Measurements from ENCODE around the gene NUP160.
"Not testable (repeated sequence)": the region's sequence is repeated elsewhere in the genome, so short reads cannot be mapped to it uniquely, and the experiment has no call there.

Gene NUP160, protein sequence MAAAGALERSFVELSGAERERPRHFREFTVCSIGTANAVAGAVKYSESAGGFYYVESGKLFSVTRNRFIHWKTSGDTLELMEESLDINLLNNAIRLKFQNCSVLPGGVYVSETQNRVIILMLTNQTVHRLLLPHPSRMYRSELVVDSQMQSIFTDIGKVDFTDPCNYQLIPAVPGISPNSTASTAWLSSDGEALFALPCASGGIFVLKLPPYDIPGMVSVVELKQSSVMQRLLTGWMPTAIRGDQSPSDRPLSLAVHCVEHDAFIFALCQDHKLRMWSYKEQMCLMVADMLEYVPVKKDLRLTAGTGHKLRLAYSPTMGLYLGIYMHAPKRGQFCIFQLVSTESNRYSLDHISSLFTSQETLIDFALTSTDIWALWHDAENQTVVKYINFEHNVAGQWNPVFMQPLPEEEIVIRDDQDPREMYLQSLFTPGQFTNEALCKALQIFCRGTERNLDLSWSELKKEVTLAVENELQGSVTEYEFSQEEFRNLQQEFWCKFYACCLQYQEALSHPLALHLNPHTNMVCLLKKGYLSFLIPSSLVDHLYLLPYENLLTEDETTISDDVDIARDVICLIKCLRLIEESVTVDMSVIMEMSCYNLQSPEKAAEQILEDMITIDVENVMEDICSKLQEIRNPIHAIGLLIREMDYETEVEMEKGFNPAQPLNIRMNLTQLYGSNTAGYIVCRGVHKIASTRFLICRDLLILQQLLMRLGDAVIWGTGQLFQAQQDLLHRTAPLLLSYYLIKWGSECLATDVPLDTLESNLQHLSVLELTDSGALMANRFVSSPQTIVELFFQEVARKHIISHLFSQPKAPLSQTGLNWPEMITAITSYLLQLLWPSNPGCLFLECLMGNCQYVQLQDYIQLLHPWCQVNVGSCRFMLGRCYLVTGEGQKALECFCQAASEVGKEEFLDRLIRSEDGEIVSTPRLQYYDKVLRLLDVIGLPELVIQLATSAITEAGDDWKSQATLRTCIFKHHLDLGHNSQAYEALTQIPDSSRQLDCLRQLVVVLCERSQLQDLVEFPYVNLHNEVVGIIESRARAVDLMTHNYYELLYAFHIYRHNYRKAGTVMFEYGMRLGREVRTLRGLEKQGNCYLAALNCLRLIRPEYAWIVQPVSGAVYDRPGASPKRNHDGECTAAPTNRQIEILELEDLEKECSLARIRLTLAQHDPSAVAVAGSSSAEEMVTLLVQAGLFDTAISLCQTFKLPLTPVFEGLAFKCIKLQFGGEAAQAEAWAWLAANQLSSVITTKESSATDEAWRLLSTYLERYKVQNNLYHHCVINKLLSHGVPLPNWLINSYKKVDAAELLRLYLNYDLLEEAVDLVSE (N-terminal part only)

DNA sequence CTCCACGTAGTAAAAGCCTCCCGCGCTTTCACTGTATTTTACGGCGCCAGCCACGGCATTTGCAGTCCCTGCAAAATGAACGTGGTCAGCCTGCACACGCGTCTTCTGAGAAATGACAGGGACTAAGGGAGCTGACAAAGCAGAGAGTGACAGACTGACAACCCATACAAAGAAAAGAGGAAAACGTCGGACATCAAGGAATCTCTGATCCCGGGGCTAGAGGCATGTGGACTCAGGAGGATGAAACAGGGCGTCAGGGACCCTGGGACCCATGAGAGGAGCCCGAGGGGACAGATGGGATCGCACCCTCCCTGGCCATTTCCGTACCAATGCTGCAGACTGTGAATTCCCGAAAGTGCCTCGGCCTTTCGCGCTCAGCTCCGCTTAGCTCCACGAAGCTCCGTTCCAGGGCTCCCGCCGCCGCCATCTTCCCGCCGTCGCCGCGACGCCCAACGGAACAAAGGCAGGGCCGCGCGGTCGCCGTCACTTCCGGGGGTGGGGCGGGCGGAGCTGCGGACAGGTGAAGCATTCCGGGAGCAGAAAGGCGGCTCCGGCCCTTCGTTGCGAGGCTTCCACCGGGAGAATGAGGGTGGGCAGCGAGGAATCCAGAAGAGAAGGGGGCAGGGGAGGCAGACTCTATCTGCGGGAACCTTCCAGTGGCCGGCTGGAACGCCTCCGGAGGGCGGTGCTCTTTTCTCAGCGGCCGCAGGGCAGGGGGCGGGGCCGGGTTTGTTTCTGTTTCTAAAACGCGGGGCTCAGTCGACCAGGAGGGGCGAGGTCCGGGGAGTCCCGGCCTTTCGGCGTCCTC, at the start of gene NUP160:
Gene NUP160 (minus strand): TSS at position 459 of the 808 bp plus-strand sequence. CDS start 32 bp downstream, at position 427.
- no peak for DNase-seq (ENCODE audit: low read depth)

GRCh38 chr11:47896199-47896598, 48.0 kb upstream of the NUP160 start:
- DNase-seq (ENCODE audit: low read depth): no peak

DNA sequence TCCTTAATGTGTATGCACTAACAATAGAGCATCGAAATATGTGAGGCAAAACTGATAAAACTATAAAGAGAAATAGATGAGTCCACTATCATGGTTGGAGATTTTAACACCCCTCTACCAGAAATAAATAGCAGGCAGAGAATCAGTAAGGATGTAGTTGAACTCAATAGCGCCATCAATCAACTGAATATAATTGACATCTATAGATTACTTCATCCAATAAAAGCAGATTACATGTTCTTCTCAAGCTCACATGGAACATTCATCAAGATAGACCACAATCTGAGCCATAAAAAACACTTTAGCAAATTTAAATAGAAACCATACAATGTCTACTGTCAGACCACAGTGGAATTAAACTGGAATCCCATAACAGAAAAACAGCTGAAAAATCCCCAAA, 46.9 kb upstream of the NUP160 start:
- DNase-seq (ENCODE audit: low read depth): no peak

DNA sequence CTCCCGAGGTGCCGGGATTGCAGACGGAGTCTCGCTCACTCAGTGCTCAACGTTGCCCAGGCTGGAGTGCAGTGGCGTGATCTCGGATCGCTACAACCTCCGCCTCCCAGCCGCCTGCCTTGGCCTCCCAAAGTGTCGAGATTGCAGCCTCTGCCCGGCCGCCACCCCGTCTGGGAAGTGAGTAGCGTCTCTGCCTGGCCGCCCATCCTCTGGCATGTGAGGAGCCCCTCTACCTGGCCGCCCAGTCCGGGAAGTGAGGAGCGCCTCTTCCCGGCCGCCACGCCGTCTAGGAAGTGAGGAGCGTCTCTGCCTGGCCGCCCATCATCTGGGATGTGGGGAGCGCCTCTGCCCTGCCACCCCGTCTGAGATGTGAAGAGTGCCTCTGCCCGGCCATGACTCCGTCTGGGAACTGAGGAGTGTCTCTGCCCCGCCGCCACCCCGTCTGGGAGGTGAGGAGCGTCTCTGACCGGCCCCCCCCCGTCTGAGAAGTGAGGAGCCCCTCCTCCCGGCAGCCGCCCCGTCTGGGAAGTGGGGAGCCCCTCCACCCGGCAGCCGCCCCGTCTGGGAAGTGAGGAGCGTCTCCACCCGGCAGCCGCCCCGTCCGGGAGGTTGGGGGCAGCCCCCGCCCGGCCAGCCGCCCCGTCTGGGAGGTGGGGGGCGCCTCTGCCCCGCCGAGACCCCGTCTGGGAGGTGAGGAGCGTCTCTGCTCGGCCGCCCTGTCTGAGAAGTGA, 44.6 kb upstream of the NUP160 start:
- DNase-seq (ENCODE audit: low read depth): not testable (repeated sequence)

- no peak for DNase-seq (ENCODE audit: low read depth)
Observed at GRCh38 chr11:47891886-47892285, 43.7 kb upstream of the NUP160 start.

DNA sequence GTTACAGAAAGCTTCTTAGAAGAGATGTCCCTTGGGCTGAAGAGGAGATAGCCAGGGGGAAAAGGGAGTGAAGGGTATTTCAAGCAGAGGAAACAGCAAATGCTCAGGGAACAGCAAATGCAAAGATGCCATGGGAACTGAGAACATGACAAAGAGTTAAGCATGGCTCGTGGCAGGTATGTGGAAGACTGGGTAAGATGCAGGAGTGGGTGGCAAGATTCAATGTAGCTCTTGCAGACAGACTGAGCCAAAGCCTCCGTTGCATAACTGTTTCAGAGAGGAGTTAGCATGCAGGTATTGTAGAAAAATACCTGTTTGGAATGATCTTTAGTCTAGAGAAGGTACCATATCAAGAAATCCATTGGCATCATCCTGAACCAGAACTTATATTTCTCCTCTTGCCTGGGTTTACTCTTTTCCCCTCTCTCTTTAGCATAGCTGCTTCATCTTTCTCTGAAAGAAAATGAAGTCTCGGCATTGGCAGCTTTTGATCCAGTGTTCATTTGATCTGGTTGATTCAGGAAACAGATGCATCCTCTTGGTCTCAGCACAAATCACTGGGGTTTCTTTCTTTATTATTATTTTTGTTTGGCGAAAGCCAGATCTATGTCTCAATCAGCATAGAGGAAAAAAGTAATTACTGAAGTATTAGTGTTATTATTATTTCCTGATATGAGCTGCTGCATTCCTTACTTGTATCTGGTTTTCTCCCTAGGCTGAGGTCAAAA, 41.7 kb upstream of the NUP160 start:
- DNase-seq (ENCODE audit: low read depth): no peak

DNA sequence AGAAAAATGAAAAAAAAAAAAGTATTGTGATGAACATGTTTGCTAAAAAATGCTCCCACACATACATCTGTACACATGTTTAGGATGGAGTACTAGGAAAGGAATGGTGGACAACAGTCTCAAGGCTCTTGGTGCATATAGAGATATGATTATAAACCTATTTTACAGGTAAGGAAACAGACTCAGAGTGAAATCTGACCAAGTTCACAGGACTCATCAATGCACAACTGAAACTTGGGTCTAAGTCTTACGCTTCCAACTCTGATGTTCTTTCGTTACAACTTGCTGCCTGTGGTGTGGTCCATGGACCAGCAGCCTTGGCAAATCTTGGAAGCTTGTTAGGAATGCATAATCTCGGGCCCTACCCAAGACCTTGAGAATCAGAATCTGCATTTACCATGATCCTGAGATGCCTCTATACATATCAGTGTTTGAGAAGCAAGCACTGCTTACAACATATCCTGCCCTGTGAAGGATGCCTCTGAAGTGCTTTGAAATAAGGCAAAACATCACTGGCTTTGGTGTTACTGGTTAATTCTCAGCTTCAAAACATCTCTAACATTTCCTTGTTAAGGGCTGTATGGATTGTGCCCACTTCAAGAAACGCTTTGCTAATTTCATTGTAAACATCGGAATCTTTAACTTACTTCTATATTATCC, 39.9 kb upstream of the NUP160 start:
- DNase-seq (ENCODE audit: low read depth): no peak

GRCh38 chr11:47886096-47886495, 37.9 kb upstream of the NUP160 start:
- DNase-seq (ENCODE audit: low read depth): peak; percentile 47

DNA sequence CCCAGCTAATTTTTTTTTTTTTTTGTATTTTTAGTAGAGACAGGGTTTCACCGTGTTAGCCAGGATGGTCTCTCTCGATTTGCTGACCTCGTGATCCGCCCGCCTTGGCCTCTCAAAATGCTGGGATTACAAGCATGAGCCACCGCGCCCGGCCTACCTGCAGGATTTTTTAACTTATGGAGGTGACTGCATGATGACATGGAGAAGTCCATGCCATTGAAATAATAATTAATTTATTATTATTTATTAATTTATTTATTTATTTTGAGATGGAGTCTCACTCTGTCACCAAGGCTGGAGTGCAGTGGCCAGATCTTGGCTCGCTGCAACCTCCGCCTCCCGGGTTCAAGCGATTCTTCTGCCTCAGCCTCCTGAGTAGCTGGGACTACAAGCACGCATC, 34.3 kb upstream of the NUP160 start:
- not testable (repeated sequence) for DNase-seq (ENCODE audit: low read depth)

DNA sequence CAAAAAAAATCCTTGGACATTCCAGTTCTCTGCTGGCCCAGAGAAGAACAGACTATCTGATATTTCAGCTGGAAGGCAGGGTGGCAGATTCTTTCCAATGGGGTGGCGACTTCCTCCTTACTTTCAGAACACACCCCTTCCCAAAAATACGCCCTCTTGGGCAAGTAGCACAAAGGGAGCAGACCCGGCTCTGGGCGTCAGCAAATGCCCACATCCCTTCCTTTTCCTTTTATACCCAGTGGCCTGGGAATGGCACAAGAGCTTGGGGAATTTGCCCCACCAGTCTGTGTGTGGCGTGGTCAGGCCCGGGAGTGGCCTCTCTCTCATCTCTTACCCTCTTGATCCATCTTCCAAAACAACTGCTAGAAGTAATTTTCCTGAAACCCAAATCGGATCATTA, 33.0 kb upstream of the NUP160 start:
- DNase-seq (ENCODE audit: low read depth): no peak

- DNase-seq (ENCODE audit: low read depth): no peak
Observed at GRCh38 chr11:47879259-47880158, 31.4 kb upstream of the NUP160 start.

- not testable (repeated sequence) for DNase-seq (ENCODE audit: low read depth)
Observed at GRCh38 chr11:47875858-47876257, 27.7 kb upstream of the NUP160 start.

- DNase-seq (ENCODE audit: low read depth): no peak
Observed at GRCh38 chr11:47870404-47870803, 22.3 kb upstream of the NUP160 start.

DNA sequence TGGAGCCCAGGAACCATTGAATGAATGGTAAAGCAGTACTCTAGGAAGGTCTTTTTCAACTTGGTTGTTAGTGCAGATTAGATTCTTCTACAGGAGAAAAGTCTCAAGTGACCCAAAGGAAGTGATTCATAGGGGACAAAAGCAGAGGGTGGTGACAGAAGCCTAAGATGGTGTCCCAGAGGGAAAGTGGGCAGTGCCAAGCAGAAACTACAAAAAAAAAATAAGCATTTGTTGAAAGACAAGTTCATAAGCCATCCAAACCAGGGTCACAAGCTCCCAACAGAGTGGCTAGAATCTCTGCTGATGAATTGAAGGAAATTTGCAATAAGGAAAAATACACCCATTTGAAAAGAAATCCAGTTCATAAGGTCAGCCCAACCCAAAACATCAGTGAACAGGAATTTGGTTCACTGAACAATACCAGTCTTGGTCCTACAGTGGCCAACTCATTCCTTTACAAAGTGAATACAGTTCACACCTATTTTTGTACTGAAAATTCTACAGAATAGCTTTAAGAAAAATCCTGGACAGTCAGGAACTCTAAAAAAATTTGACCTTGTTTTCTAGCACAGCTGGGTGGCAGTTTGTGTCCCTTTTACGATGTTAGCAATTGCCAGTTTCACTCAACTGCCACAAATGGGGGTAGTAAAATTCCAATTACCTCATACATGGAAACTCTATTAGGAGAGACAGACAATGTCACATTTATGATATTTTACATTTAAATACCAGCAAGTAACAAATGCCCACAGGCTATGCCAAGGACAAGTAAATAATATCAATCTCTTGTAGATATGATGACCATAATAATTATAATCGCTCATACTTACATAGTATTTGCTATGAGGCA, 21.6 kb upstream of the NUP160 start:
- DNase-seq (ENCODE audit: low read depth): no peak

GRCh38 chr11:47867823-47868222, 19.7 kb upstream of the NUP160 start:
- DNase-seq (ENCODE audit: low read depth): peak; percentile 44

- DNase-seq (ENCODE audit: low read depth): not testable (repeated sequence)
Observed at GRCh38 chr11:47866892-47867291, 18.7 kb upstream of the NUP160 start.

GRCh38 chr11:47864901-47865300, 16.8 kb upstream of the NUP160 start:
- DNase-seq (ENCODE audit: low read depth): no peak

All from stromal cell of bone marrow (primary cell).